ENCODE measurements around the gene DEFB124.

DEFB124 gene

GRCh38 chr20:31425797-31426196 lies 49.1 kb downstream of the DEFB124 start:
- no peak for DNase-seq (ENCODE audit: low spot score)

- DNase-seq (ENCODE audit: low spot score), result no peak
These were observed 56.6 kb downstream of the DEFB124 start for GRCh38 chr20:31418307-31418706.

- DNase-seq (ENCODE audit: low spot score), result no peak
These were observed 59.3 kb downstream of the DEFB124 start for GRCh38 chr20:31415653-31416052.

Data from Ammon's horn (tissue), 1 donor.